HepG2 (cell line): ENCODE results near the gene MMP24OS. TPM values are rescaled to one million over a fixed set of nuclear protein-coding genes. Genes with fewer than 3 reads are reported as not detected.
A peak's percentile ranks its signal among the peaks of the same experiment; 100 is the strongest.
"Not testable (repeated sequence)": the region's sequence is repeated elsewhere in the genome, so short reads cannot be mapped to it uniquely, and the experiment has no call there.

Experiments used
- ATF7 ChIP-seq, 2 experiments: fragments of 450-650 bp in 1 of 2; sonication (generic) in 1 of 2; formaldehyde crosslinking in 1 of 2; IDR thresholded peaks; 2 replicates each; pipeline versions ENCODE4 v1.4.0 to v1.6.1; 2016 to 2020; ENCODE audit warnings: antibody characterized with exemption in 1 of 2, mild to moderate bottlenecking in 1 of 2, missing genetic modification reagents in 1 of 2
- FOXO1 ChIP-seq: sonication (generic); formaldehyde crosslinking; IDR thresholded peaks from 2 replicates; pipeline ENCODE4 v1.4.0; 2020; ENCODE audit warnings: missing genetic modification reagents
- HNF1B ChIP-seq: sonication (generic); formaldehyde crosslinking; IDR thresholded peaks from 2 replicates; pipeline ENCODE4 v1.5.1; 2020; ENCODE audit warnings: mild to moderate bottlenecking, moderate library complexity, missing genetic modification reagents
- PCBP2 ChIP-seq: fragments of 200-400 bp; formaldehyde crosslinking; optimal IDR thresholded peaks from 2 replicates; pipeline ENCODE3; 2018; ENCODE audit warnings: low read length, low read depth; ENCODE audit not compliant: poor library complexity, severe bottlenecking
- SAP130 ChIP-seq: IDR thresholded peaks from 2 replicates; pipeline ENCODE4 v1.6.1; 2016; ENCODE audit warnings: low read depth
- SOX5 ChIP-seq: IDR thresholded peaks from 2 replicates; pipeline ENCODE4 v1.6.1; 2016; ENCODE audit warnings: borderline replicate concordance
- SOX6 ChIP-seq, 2 experiments: fragments of 450-650 bp in 1 of 2; sonication (generic) in 1 of 2; formaldehyde crosslinking in 1 of 2; IDR thresholded peaks; 2 replicates each; pipeline versions ENCODE4 v1.4.0 to v1.6.1; 2017 to 2020; ENCODE audit warnings: antibody characterized with exemption in 1 of 2, mild to moderate bottlenecking in 1 of 2, missing genetic modification reagents in 1 of 2
- ZBTB26 ChIP-seq: IDR thresholded peaks from 2 replicates; pipeline ENCODE4 v1.6.1; 2016; ENCODE audit warnings: missing compliant biosample characterization, missing genetic modification reagents, borderline replicate concordance
- polyA plus RNA-seq, 8 experiments: library from polyadenylated mRNA; depleted of rRNA in 3 of 8; stranded (reverse) in 7 of 8; unstranded in 1 of 8; fragments of >200 nt; fragmentation: Illumina TruSeq in 4 of 8; extraction: Trizol in 4 of 8; gene quantifications; 2 replicates each; pipeline versions ENCODE4 v1.2.1 to v1.2.3, GENCODE V29; 2011 to 2016; ENCODE audit warnings: low read depth in 4 of 8, missing spikeins in 1 of 8, mixed read lengths in 1 of 8; ENCODE audit not compliant: insufficient read depth in 1 of 8
- total RNA-seq, 5 experiments: library from RNA; depleted of rRNA; stranded (reverse); fragments of >200 nt; fragmentation: Illumina TruSeq; extraction: Trizol; gene quantifications; 2 replicates each; pipeline ENCODE4 v1.2.3, GENCODE V29; 2016; ENCODE audit warnings: low read depth in 1 of 5
- TF ChIP-seq, protein P1 (sequence below): sonication (generic); formaldehyde crosslinking; IDR thresholded peaks from 2 replicates; pipeline ENCODE4 v1.4.0; 2020; ENCODE audit warnings: missing genetic modification reagents
- TF ChIP-seq, protein P2 (sequence below): sonication (generic); formaldehyde crosslinking; IDR thresholded peaks from 2 replicates; pipeline ENCODE4 v1.4.0; 2020; ENCODE audit warnings: missing genetic modification reagents, borderline replicate concordance
- TF ChIP-seq, protein P3 (sequence below): sonication (generic); formaldehyde crosslinking; IDR thresholded peaks from 2 replicates; pipeline ENCODE4 v1.4.0; 2020; ENCODE audit warnings: missing genetic modification reagents, borderline replicate concordance

MMP24OS gene
- total and polyA plus RNA-seq, 2 of the 13 experiments (the other 11 are each of a cell fraction or from before 2014, with no cell fraction given): 6.0 to 8.5 TPM

DNA sequence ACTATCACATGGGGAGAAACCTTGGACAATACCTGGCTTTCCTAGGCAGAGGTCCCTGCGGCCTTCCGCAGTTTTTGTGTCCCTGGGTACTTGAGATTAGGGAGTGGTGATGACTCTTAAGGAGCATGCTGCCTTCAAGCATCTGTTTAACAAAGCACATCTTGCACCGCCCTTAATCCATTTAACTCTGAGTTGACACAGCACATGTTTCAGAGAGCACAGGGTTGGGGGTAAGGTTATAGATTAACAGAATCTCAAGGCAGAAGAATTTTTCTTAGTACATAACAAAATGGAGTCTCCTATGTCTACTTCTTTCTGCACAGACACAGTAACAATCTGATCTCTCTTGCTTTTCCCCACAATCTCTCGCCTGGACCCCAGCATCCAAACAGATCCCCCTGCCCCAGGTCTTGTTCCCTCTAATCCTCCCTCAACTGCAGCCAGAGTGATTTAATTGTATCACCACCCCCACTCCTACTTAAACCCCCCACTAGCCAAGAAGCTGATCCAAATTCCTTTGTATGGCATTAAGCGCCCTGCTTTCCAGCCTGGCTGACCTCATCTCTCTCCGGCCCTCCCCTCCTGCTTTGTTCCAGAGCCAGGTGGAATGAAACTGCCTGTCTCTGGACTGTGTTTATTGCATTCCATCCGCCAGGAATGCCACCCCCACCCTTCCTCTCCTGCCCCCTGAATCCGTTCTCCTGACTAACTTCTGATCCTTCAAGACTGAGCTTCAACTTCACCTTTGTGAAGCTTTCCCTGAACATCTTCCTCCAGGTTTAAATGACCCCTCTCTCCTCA lies 15.0 kb downstream of the MMP24OS start (continued):
- TF ChIP-seq ATF7 (IDR thresholded peaks at IDR 0.05): peak; percentile 41; the same call in 1 of the 2 replicates
- TF ChIP-seq ATF7 (CRISPR knock-in tag; IDR thresholded peaks at IDR 0.05); SOX6 (IDR thresholded peaks at IDR 0.05): not testable (repeated sequence)
- TF ChIP-seq ZBTB26 (CRISPR knock-in tag): peak; percentile 89; the same call in 1 of the 2 replicates
- TF ChIP-seq PCBP2: peak; percentile 30
- TF ChIP-seq FOXO1 (CRISPR knock-in tag): peak; percentile 70
- TF ChIP-seq, protein P1, sequence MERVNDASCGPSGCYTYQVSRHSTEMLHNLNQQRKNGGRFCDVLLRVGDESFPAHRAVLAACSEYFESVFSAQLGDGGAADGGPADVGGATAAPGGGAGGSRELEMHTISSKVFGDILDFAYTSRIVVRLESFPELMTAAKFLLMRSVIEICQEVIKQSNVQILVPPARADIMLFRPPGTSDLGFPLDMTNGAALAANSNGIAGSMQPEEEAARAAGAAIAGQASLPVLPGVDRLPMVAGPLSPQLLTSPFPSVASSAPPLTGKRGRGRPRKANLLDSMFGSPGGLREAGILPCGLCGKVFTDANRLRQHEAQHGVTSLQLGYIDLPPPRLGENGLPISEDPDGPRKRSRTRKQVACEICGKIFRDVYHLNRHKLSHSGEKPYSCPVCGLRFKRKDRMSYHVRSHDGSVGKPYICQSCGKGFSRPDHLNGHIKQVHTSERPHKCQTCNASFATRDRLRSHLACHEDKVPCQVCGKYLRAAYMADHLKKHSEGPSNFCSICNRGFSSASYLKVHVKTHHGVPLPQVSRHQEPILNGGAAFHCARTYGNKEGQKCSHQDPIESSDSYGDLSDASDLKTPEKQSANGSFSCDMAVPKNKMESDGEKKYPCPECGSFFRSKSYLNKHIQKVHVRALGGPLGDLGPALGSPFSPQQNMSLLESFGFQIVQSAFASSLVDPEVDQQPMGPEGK: peak; percentile 87
- peak; percentile 52; the same call in 1 of the 2 replicates for TF ChIP-seq SOX6 (CRISPR knock-in tag; IDR thresholded peaks at IDR 0.05)
- TF ChIP-seq, protein P2, sequence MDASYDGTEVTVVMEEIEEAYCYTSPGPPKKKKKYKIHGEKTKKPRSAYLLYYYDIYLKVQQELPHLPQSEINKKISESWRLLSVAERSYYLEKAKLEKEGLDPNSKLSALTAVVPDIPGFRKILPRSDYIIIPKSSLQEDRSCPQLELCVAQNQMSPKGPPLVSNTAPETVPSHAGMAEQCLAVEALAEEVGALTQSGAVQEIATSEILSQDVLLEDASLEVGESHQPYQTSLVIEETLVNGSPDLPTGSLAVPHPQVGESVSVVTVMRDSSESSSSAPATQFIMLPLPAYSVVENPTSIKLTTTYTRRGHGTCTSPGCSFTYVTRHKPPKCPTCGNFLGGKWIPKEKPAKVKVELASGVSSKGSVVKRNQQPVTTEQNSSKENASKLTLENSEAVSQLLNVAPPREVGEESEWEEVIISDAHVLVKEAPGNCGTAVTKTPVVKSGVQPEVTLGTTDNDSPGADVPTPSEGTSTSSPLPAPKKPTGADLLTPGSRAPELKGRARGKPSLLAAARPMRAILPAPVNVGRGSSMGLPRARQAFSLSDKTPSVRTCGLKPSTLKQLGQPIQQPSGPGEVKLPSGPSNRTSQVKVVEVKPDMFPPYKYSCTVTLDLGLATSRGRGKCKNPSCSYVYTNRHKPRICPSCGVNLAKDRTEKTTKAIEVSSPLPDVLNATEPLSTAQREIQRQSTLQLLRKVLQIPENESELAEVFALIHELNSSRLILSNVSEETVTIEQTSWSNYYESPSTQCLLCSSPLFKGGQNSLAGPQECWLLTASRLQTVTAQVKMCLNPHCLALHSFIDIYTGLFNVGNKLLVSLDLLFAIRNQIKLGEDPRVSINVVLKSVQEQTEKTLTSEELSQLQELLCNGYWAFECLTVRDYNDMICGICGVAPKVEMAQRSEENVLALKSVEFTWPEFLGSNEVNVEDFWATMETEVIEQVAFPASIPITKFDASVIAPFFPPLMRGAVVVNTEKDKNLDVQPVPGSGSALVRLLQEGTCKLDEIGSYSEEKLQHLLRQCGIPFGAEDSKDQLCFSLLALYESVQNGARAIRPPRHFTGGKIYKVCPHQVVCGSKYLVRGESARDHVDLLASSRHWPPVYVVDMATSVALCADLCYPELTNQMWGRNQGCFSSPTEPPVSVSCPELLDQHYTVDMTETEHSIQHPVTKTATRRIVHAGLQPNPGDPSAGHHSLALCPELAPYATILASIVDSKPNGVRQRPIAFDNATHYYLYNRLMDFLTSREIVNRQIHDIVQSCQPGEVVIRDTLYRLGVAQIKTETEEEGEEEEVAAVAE (CRISPR knock-in tag): peak; percentile 29; the same call in 1 of the 2 replicates
- TF ChIP-seq SOX5 (CRISPR knock-in tag): 0 out of 2 replicates have a peak, but pooled peaks have one; percentile 10
- TF ChIP-seq, protein P3, sequence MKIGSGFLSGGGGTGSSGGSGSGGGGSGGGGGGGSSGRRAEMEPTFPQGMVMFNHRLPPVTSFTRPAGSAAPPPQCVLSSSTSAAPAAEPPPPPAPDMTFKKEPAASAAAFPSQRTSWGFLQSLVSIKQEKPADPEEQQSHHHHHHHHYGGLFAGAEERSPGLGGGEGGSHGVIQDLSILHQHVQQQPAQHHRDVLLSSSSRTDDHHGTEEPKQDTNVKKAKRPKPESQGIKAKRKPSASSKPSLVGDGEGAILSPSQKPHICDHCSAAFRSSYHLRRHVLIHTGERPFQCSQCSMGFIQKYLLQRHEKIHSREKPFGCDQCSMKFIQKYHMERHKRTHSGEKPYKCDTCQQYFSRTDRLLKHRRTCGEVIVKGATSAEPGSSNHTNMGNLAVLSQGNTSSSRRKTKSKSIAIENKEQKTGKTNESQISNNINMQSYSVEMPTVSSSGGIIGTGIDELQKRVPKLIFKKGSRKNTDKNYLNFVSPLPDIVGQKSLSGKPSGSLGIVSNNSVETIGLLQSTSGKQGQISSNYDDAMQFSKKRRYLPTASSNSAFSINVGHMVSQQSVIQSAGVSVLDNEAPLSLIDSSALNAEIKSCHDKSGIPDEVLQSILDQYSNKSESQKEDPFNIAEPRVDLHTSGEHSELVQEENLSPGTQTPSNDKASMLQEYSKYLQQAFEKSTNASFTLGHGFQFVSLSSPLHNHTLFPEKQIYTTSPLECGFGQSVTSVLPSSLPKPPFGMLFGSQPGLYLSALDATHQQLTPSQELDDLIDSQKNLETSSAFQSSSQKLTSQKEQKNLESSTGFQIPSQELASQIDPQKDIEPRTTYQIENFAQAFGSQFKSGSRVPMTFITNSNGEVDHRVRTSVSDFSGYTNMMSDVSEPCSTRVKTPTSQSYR (CRISPR knock-in tag): peak; percentile 14; the same call in 1 of the 2 replicates
- TF ChIP-seq SAP130 (CRISPR knock-in tag): peak; percentile 38
- TF ChIP-seq HNF1B (CRISPR knock-in tag): peak; percentile 69
- TF ChIP-seq, all 625 proteins: peak for 38; not testable (repeated sequence) for 587
